ENCODE data around the gene CPT1C.
"Not testable (repeated sequence)": the region's sequence is repeated elsewhere in the genome, so short reads cannot be mapped to it uniquely, and the experiment has no call there.

DNA sequence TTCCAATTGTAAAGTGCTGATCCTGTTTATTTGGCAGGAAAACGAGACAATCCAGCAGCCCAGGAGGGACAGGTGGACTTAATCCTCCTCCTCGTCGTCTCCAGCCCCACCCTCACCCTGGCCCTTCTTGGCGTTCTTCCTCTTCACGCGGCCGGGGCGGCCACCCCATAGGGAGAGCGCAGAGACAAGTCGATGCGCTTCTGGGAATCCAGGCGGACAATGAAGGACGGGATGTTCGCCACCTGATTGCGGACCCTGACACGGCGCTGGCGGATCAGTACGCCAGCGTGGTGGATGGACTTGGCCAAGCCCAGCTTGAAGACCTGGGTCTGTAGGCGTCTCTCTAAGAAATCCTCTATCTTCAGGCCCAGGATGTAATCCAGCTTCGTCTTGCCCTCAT lies 28.5 kb downstream of the CPT1C start:
- not testable (repeated sequence) for TF ChIP-seq EZH2 (IDR thresholded peaks at IDR 0.05; ENCODE audit: borderline replicate concordance)
- TF ChIP-seq, protein P1, sequence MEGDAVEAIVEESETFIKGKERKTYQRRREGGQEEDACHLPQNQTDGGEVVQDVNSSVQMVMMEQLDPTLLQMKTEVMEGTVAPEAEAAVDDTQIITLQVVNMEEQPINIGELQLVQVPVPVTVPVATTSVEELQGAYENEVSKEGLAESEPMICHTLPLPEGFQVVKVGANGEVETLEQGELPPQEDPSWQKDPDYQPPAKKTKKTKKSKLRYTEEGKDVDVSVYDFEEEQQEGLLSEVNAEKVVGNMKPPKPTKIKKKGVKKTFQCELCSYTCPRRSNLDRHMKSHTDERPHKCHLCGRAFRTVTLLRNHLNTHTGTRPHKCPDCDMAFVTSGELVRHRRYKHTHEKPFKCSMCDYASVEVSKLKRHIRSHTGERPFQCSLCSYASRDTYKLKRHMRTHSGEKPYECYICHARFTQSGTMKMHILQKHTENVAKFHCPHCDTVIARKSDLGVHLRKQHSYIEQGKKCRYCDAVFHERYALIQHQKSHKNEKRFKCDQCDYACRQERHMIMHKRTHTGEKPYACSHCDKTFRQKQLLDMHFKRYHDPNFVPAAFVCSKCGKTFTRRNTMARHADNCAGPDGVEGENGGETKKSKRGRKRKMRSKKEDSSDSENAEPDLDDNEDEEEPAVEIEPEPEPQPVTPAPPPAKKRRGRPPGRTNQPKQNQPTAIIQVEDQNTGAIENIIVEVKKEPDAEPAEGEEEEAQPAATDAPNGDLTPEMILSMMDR (IDR thresholded peaks at IDR 0.05; ENCODE audit: poor library complexity) = not testable (repeated sequence)

Data from hepatocyte (in vitro differentiated cells).